Measurements from ENCODE around the gene MAPKAPK2.

- TF ChIP-seq CTCF (optimal IDR thresholded peaks at IDR 0.05 in 1 of 3, IDR thresholded peaks at IDR 0.05 in 1 of 3, conservative IDR thresholded peaks at IDR 0.05 in 1 of 3; ENCODE audit: extremely low read depth in 1 of 3, insufficient read depth in 2 of 3, low read length in 3 of 3) (no peak), EZH2 (IDR thresholded peaks at IDR 0.05; ENCODE audit: low read length) (no peak)
Observed at GRCh38 chr1:206723462-206723804, 38.7 kb downstream of the MAPKAPK2 start.
